GM18909 (cell line): ENCODE results near the gene GLRX.
"Not testable (repeated sequence)": the region's sequence is repeated elsewhere in the genome, so short reads cannot be mapped to it uniquely, and the experiment has no call there.

Source experiments
- ATAC-seq: cut with Tn5 transposase; IDR thresholded peaks from one replicate; pipeline ENCODE4 v1.9.1; 2021; ENCODE audit warnings: mild to moderate bottlenecking; ENCODE audit not compliant: unreplicated experiment, poor library complexity

The GLRX gene

GRCh38 chr5:95832664-95833063 lies 10.1 kb upstream of the GLRX start:
- ATAC-seq, result no peak

GRCh38 chr5:95830226-95830625 lies 7.7 kb upstream of the GLRX start:
- no peak for ATAC-seq

GRCh38 chr5:95827892-95828246 lies 5.3 kb upstream of the GLRX start:
- ATAC-seq, result no peak

- no peak for ATAC-seq
These were observed 4.7 kb upstream of the GLRX start for GRCh38 chr5:95826949-95827891.

- no peak for ATAC-seq
These were observed 3.0 kb upstream of the GLRX start for GRCh38 chr5:95825495-95825894.

GRCh38 chr5:95824747-95825146 lies 2.2 kb upstream of the GLRX start:
- ATAC-seq, result no peak

- peak; percentile 53 for ATAC-seq
These were observed 1.4 kb upstream of the GLRX start for GRCh38 chr5:95823738-95824609.

- no peak for ATAC-seq
These were observed 752 bp upstream of the GLRX start for GRCh38 chr5:95823218-95823737.

GRCh38 chr5:95822043-95822541 lies 434 bp downstream of the GLRX start:
- peak; percentile 46 for ATAC-seq

- ATAC-seq, result no peak
These were observed 1.2 kb downstream of the GLRX start for GRCh38 chr5:95821110-95822021.

- peak; percentile 22 for ATAC-seq
These were observed 4.1 kb downstream of the GLRX start for GRCh38 chr5:95818181-95819147.

GRCh38 chr5:95817430-95817829 lies 5.1 kb downstream of the GLRX start:
- no peak for ATAC-seq

GRCh38 chr5:95816776-95817175 lies 5.8 kb downstream of the GLRX start:
- no peak for ATAC-seq

- no peak for ATAC-seq
These were observed 6.2 kb downstream of the GLRX start for GRCh38 chr5:95816341-95816740.

GRCh38 chr5:95815155-95815729 lies 7.3 kb downstream of the GLRX start:
- ATAC-seq, result no peak

- ATAC-seq, result not testable (repeated sequence)
These were observed 9.5 kb downstream of the GLRX start for GRCh38 chr5:95813035-95813434.

GRCh38 chr5:95812074-95812471 lies 10.5 kb downstream of the GLRX start:
- ATAC-seq, result no peak

GRCh38 chr5:95811461-95812073 lies 11.0 kb downstream of the GLRX start:
- not testable (repeated sequence) for ATAC-seq
